HG03196 (cell line): Measurements from ENCODE around the gene VAMP2.

Experiments
- ATAC-seq: cut with Tn5 transposase; IDR thresholded peaks from one replicate; pipeline ENCODE4 v1.9.1; 2021; ENCODE audit not compliant: unreplicated experiment

Gene VAMP2

GRCh38 chr17:8155996-8156245 lies 6.8 kb downstream of the VAMP2 start:
- ATAC-seq, result no peak

- ATAC-seq, result no peak
These were observed 7.3 kb downstream of the VAMP2 start for GRCh38 chr17:8155231-8155995.

- ATAC-seq, result no peak
These were observed 8.1 kb downstream of the VAMP2 start for GRCh38 chr17:8154608-8155155.

- ATAC-seq, result no peak
These were observed 8.7 kb downstream of the VAMP2 start for GRCh38 chr17:8153957-8154607.

- no peak for ATAC-seq
These were observed 9.2 kb downstream of the VAMP2 start for GRCh38 chr17:8153525-8153956.

- ATAC-seq, result no peak
These were observed 9.7 kb downstream of the VAMP2 start for GRCh38 chr17:8153031-8153451.

GRCh38 chr17:8152112-8152775 lies 10.5 kb downstream of the VAMP2 start, which contains the start of gene PER1:
TSS of gene PER1 (minus strand) at chr17:8152404. CDS start at chr17:8150706, 1,698 bp downstream.
- ATAC-seq, result peak; percentile 24

GRCh38 chr17:8151641-8152111 lies 11.1 kb downstream of the VAMP2 start:
- ATAC-seq, result no peak

GRCh38 chr17:8151120-8151640 lies 11.6 kb downstream of the VAMP2 start:
- ATAC-seq, result peak; percentile 42

GRCh38 chr17:8150194-8151119 lies 12.3 kb downstream of the VAMP2 start:
- ATAC-seq, result no peak

- ATAC-seq, result no peak
These were observed 13.1 kb downstream of the VAMP2 start for GRCh38 chr17:8149419-8150193.

- no peak for ATAC-seq
These were observed 14.2 kb downstream of the VAMP2 start for GRCh38 chr17:8148560-8148959.

GRCh38 chr17:8147805-8148404 lies 14.8 kb downstream of the VAMP2 start:
- no peak for ATAC-seq

GRCh38 chr17:8147141-8147804 lies 15.5 kb downstream of the VAMP2 start:
- no peak for ATAC-seq

GRCh38 chr17:8146381-8147140 lies 16.2 kb downstream of the VAMP2 start:
- no peak for ATAC-seq

GRCh38 chr17:8145811-8146210 lies 16.9 kb downstream of the VAMP2 start:
- ATAC-seq, result no peak

GRCh38 chr17:8144401-8145231 lies 18.1 kb downstream of the VAMP2 start:
- no peak for ATAC-seq
